CD14-positive monocyte (primary cell): ENCODE results near the gene BHLHE23. TPM values are rescaled to one million over a fixed set of nuclear protein-coding genes. Genes with fewer than 3 reads are reported as not detected.
A peak's percentile ranks its signal among the peaks of the same experiment; 100 is the strongest.

Source experiments
- DNase-seq, 3 donors: peaks; one replicate each; pipeline ENCODE4 v3.0.0-alpha.2; 2011 to 2022
- H2AFZ ChIP-seq: 2 replicates; pipeline ENCODE4 v1.6.0; 2012; ENCODE audit warnings: mild to moderate bottlenecking, low read depth, low read length, inconsistent platforms; ENCODE audit not compliant: insufficient read depth, poor library complexity, severe bottlenecking
- H3K27ac ChIP-seq, 2 donors: 1 replicate in 1 of 2; 2 replicates in 1 of 2; pipeline ENCODE4 v1.5.1; 2012 to 2013; ENCODE audit warnings: low read length in 2 of 2, control low read depth in 1 of 2, inconsistent platforms in 1 of 2, low read depth in 1 of 2, mild to moderate bottlenecking in 1 of 2
- H3K27me3 ChIP-seq, 2 donors: one replicate each; pipeline versions ENCODE4 v1.6.0 to v1.6.1; 2011 to 2013; ENCODE audit warnings: low read length in 2 of 2; ENCODE audit not compliant: control insufficient read depth in 2 of 2, insufficient read depth in 2 of 2
- H3K36me3 ChIP-seq, 2 donors: replicated peaks in 1 of 2; 1 replicate in 1 of 2; 2 replicates in 1 of 2; pipeline versions ENCODE4 v1.5.1 to v1.6.1; 2012 to 2013; ENCODE audit warnings: low read length in 2 of 2, control low read depth in 1 of 2, inconsistent platforms in 1 of 2, mild to moderate bottlenecking in 1 of 2; ENCODE audit not compliant: insufficient read depth in 2 of 2, control insufficient read depth in 1 of 2
- H3K4me1 ChIP-seq, 2 donors: 1 replicate in 1 of 2; 2 replicates in 1 of 2; pipeline versions ENCODE4 v1.5.1 to v1.6.1; 2012 to 2013; ENCODE audit warnings: low read length in 2 of 2, control low read depth in 1 of 2, inconsistent platforms in 1 of 2, mild to moderate bottlenecking in 1 of 2, moderate library complexity in 1 of 2; ENCODE audit not compliant: insufficient read depth in 2 of 2, control insufficient read depth in 1 of 2
- H3K4me2 ChIP-seq: replicated peaks from 2 replicates; pipeline ENCODE3; 2012; ENCODE audit warnings: low read length, moderate library complexity, mild to moderate bottlenecking; ENCODE audit not compliant: poor library complexity, severe bottlenecking; ENCODE audit errors: extremely low read depth
- H3K4me3 ChIP-seq, 3 experiments: fragments of 200-600 bp in 1 of 3; sonication (generic) in 1 of 3; replicated peaks in 1 of 3; 1 replicate in 2 of 3; 2 replicates in 1 of 3; pipeline ENCODE4 v1.5.1; 2011 to 2013; ENCODE audit warnings: low read length in 3 of 3, mild to moderate bottlenecking in 3 of 3, control low read depth in 2 of 3, low read depth in 2 of 3, inconsistent platforms in 1 of 3, moderate library complexity in 1 of 3
- H3K79me2 ChIP-seq: 2 replicates; pipeline ENCODE4 v1.6.0; 2012; ENCODE audit warnings: mild to moderate bottlenecking, control low read depth, inconsistent platforms, low read length, moderate library complexity; ENCODE audit not compliant: insufficient read depth
- H3K9ac ChIP-seq: 2 replicates; pipeline ENCODE4 v1.6.0; 2017; ENCODE audit warnings: low read length, mild to moderate bottlenecking; ENCODE audit not compliant: insufficient read depth, poor library complexity, severe bottlenecking
- H3K9me3 ChIP-seq, 2 donors: replicated peaks in 1 of 2; 1 replicate in 1 of 2; 2 replicates in 1 of 2; pipeline versions ENCODE4 v1.5.1 to v1.6.1; 2012 to 2013; ENCODE audit warnings: low read length in 2 of 2, control low read depth in 1 of 2; ENCODE audit not compliant: control insufficient read depth in 1 of 2, insufficient read depth in 1 of 2
- H4K20me1 ChIP-seq: 2 replicates; pipeline ENCODE4 v1.6.0; 2012; ENCODE audit warnings: mild to moderate bottlenecking, low read length, control low read depth, moderate library complexity; ENCODE audit not compliant: insufficient read depth
- H3K27ac Mint-ChIP-seq, 7 donors: one replicate each; pipeline ENCODE4 v1.8.0; 2020; ENCODE audit warnings: mild to moderate bottlenecking in 7 of 7, mixed read lengths in 7 of 7, moderate library complexity in 6 of 7, inconsistent platforms in 2 of 7
- H3K27me3 Mint-ChIP-seq, 3 donors: one replicate each; pipeline ENCODE4 v1.8.0; 2021 to 2022; ENCODE audit warnings: low read depth in 3 of 3, mild to moderate bottlenecking in 3 of 3, mixed read lengths in 3 of 3, moderate library complexity in 3 of 3, inconsistent platforms in 1 of 3
- H3K36me3 Mint-ChIP-seq, 2 donors: one replicate each; pipeline ENCODE4 v1.8.0; 2020; ENCODE audit warnings: mixed read lengths in 2 of 2, inconsistent platforms in 1 of 2, mild to moderate bottlenecking in 1 of 2
- H3K4me1 Mint-ChIP-seq: one replicate; pipeline ENCODE4 v1.8.0; 2020; ENCODE audit warnings: mild to moderate bottlenecking, mixed read lengths
- H3K4me3 Mint-ChIP-seq, 2 donors: one replicate each; pipeline ENCODE4 v1.8.0; 2020; ENCODE audit warnings: mild to moderate bottlenecking in 2 of 2, mixed read lengths in 2 of 2, moderate library complexity in 1 of 2
- H3K9me3 Mint-ChIP-seq, 7 donors: one replicate each; pipeline ENCODE4 v1.8.0; 2020 to 2022; ENCODE audit warnings: mixed read lengths in 7 of 7, mild to moderate bottlenecking in 6 of 7, moderate library complexity in 6 of 7, inconsistent platforms in 2 of 7
- WGBS: methylation state at CpG from one replicate; pipeline ENCODE4 v1.1.5; 2013; ENCODE audit warnings: missing lambda C conversion rate; ENCODE audit not compliant: insufficient coverage; 5-methylcytosine and 5-hydroxymethylcytosine counted together
- intact Hi-C, 2 donors: fragments of 100-400 bp; cut with micrococcal nuclease; formaldehyde crosslinking; loops; one replicate each; pipeline versions ENCODE4 v1.15.0 to v1.15.1; 2023
- polyA plus RNA-seq, 3 donors: library from polyadenylated mRNA; depleted of rRNA in 1 of 3; unstranded in 2 of 3; stranded (reverse) in 1 of 3; fragments of 300-500 nt in 2 of 3; fragments of >200 nt in 1 of 3; fragmentation: Illumina TruSeq in 2 of 3; gene quantifications; 1 replicate in 2 of 3; 2 replicates in 1 of 3; pipeline ENCODE4 v1.2.3, GENCODE V29; 2012 to 2021
- TF ChIP-seq, protein P1 (sequence below): fragments of 200-600 bp; IDR thresholded peaks from one replicate; pipeline ENCODE4 v1.8.0; 2022; ENCODE audit warnings: antibody characterized with exemption, mild to moderate bottlenecking

BHLHE23 gene
- polyA plus RNA-seq, 3 donors, result not detected

GRCh38 chr20:62995481-62995880, 11.3 kb downstream of the BHLHE23 start:
- no peaks in the 10 kb centered on the region for H3K36me3 Mint-ChIP-seq
- H3K4me2 ChIP-seq, result no peak overlapping the region
- no peak overlapping the region for H3K27ac Mint-ChIP-seq
- H3K27me3 ChIP-seq, result peaks cover 0 to 28% of the 10 kb centered on the region in 2 donors
- no peak for DNase-seq
- peak overlapping the region in 1 of 2 donors; percentile 13 for H3K4me3 Mint-ChIP-seq
- intact Hi-C loops, result no loop called here
- peaks cover 0 to 8% (median 2%) of the 10 kb centered on the region in 7 donors for H3K9me3 Mint-ChIP-seq
- H3K9me3 ChIP-seq, result peaks cover 0 to 4% of the 10 kb centered on the region in 2 donors
- TF ChIP-seq, protein P1, sequence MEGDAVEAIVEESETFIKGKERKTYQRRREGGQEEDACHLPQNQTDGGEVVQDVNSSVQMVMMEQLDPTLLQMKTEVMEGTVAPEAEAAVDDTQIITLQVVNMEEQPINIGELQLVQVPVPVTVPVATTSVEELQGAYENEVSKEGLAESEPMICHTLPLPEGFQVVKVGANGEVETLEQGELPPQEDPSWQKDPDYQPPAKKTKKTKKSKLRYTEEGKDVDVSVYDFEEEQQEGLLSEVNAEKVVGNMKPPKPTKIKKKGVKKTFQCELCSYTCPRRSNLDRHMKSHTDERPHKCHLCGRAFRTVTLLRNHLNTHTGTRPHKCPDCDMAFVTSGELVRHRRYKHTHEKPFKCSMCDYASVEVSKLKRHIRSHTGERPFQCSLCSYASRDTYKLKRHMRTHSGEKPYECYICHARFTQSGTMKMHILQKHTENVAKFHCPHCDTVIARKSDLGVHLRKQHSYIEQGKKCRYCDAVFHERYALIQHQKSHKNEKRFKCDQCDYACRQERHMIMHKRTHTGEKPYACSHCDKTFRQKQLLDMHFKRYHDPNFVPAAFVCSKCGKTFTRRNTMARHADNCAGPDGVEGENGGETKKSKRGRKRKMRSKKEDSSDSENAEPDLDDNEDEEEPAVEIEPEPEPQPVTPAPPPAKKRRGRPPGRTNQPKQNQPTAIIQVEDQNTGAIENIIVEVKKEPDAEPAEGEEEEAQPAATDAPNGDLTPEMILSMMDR, result no peak
- no peak overlapping the region for H3K4me3 ChIP-seq
- H3K79me2 ChIP-seq, result no peaks in the 10 kb centered on the region
- 84% methylated on average over 10 of the region's 11 CpGs for WGBS
- H3K4me1 ChIP-seq, result no peaks in the 10 kb centered on the region
- no peak overlapping the region for H3K27ac ChIP-seq
- H3K9ac ChIP-seq, result no peak overlapping the region
- peaks cover 5% of the 10 kb centered on the region for H3K4me1 Mint-ChIP-seq
- peaks cover 23 to 60% (median 37%) of the 10 kb centered on the region in 3 donors for H3K27me3 Mint-ChIP-seq
- no peaks in the 10 kb centered on the region for H3K36me3 ChIP-seq
- no peaks in the 10 kb centered on the region for H4K20me1 ChIP-seq
- H2AFZ ChIP-seq, result no peak overlapping the region

DNA sequence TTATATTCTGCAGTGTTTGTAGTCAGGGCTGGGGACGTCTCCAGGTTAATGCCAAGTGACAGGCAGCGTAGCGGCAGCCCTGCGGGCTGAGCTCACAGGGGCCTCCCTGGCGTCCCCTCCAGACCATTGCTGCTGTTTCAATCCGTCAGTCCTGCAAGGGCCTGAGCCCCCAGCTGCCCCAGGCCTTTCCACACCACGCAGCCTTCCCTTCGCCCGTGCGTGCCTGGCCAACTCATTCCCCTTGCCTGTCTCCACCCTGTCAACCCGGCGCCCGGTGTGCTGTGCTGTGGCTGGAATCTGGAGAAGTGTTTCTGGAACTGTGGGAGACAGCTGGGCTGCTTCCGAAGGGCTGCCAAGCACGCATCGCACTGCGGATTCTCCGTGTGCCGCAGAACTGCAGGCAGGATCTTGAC, 11.9 kb downstream of the BHLHE23 start:
- TF ChIP-seq, protein P1, result no peak
- Mint-ChIP-seq H3K27me3 (peaks cover 20 to 59% (median 33%) of the 10 kb centered on the region in 3 donors), H3K36me3 (no peaks in the 10 kb centered on the region), H3K4me1 (peaks cover 5% of the 10 kb centered on the region), H3K27ac (peak overlapping the region in 1 of 7 donors; percentile 33), H3K9me3 (peaks cover 0 to 8% (median 2%) of the 10 kb centered on the region in 7 donors), H3K4me3 (no peak overlapping the region)
- peaks cover 0 to 25% of the 10 kb centered on the region in 2 donors for H3K27me3 ChIP-seq
- H2AFZ ChIP-seq, result no peak overlapping the region
- H4K20me1 ChIP-seq, result no peaks in the 10 kb centered on the region
- no peak overlapping the region for H3K4me3 ChIP-seq
- peaks cover 0 to 4% of the 10 kb centered on the region in 2 donors for H3K9me3 ChIP-seq
- no peak overlapping the region for H3K4me2 ChIP-seq
- no peak overlapping the region for H3K27ac ChIP-seq
- DNase-seq, result no peak
- no peak overlapping the region for H3K9ac ChIP-seq
- H3K79me2 ChIP-seq, result no peaks in the 10 kb centered on the region
- 94% methylated on average over 15 of the region's 19 CpGs for WGBS
- intact Hi-C loops, result no loop called here
- H3K4me1 ChIP-seq, result no peaks in the 10 kb centered on the region
- H3K36me3 ChIP-seq, result no peaks in the 10 kb centered on the region
